Measurements from ENCODE around the gene SUSD3. TPM values are rescaled to one million over a fixed set of nuclear protein-coding genes. Genes with fewer than 3 reads are reported as not detected.

Gene SUSD3
- total RNA-seq, 4 donors from 2014 or later: 2.8 to 8.1 (median 5.6) TPM

DNA sequence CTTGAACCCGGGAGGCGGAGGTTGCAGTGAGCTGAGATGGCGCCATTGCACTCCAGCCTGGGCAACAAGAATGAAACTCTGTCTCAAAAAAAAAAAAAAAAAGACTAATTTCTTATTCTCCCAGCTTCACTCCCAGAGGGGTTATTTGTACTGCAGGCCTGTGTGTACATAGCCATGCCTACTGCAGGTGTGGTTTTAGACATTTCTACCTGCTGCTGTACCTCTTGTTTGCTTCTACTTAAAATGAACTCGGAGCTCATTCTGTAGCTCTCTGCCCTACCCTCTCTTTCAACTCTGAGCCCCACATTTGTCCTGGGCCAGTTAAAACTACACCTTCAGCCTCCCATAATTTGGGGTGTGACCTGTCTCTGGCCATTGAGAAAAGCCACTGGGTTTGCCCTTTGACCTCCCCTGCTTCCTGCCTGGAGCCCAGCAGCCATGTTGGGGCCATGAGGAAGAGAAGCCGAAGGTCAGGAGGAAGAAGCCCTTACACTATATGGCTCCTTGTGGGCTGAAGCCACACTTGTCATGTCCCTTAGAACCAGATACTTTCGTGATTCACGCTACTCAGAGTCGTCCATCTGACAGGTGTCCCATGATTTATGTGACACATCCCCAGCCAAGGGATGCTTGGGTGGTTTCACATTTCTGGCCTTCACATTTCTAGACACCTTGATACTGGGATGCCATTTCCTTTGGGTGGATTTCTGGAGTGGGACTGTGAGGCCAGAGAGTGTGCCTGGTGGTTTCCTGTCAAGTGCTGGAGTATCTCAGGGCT lies 28.1 kb downstream of the SUSD3 start:
- intact Hi-C loops (cut with DNase I; ENCODE audit: low total_unique reads): no loop called here

GRCh38 chr9:93087971-93088655 lies 29.6 kb downstream of the SUSD3 start:
- intact Hi-C loops (cut with DNase I; ENCODE audit: low total_unique reads): no loop called here
- no peak overlapping the region for H3K4me3 ChIP-seq (ENCODE audit: low read depth, poor library complexity, severe bottlenecking)
- WGBS, 2 donors: 88 to 95% methylated on average over 12 of the region's 12 CpGs
- no peak for TF ChIP-seq POLR2A (IDR thresholded peaks at IDR 0.05)
- no peak for TF ChIP-seq CTCF (IDR thresholded peaks at IDR 0.05)
- peak in 1 of 2 donors; percentile 40 for DNase-seq (ENCODE audit: low spot score in 2 of 2)

More for the DNA sequence above, 28.1 kb downstream of the SUSD3 start:
- DNase-seq (ENCODE audit: low spot score in 2 of 2): peak in 1 of 2 donors; percentile 39
- no peak overlapping the region for H3K4me3 ChIP-seq (ENCODE audit: low read depth, poor library complexity, severe bottlenecking)
- 93 to 96% methylated on average over 8 of the region's 8 CpGs for WGBS, 2 donors
- TF ChIP-seq POLR2A (IDR thresholded peaks at IDR 0.05) (no peak), CTCF (IDR thresholded peaks at IDR 0.05) (no peak)

GRCh38 chr9:93088656-93089015 lies 30.1 kb downstream of the SUSD3 start:
- 90 to 92% methylated on average over 4 of the region's 4 CpGs for WGBS, 2 donors
- intact Hi-C loops (cut with DNase I; ENCODE audit: low total_unique reads): no loop called here
- DNase-seq (ENCODE audit: low spot score in 2 of 2): peak in 1 of 2 donors; percentile 52
- TF ChIP-seq CTCF (IDR thresholded peaks at IDR 0.05) (no peak), POLR2A (IDR thresholded peaks at IDR 0.05) (no peak)
- H3K4me3 ChIP-seq (ENCODE audit: low read depth, poor library complexity, severe bottlenecking): no peak overlapping the region

GRCh38 chr9:93089024-93089423 lies 30.5 kb downstream of the SUSD3 start:
- 87 to 89% methylated on average over 5 of the region's 5 CpGs for WGBS, 2 donors
- TF ChIP-seq POLR2A (IDR thresholded peaks at IDR 0.05) (no peak), CTCF (IDR thresholded peaks at IDR 0.05) (no peak)
- no peak overlapping the region for H3K4me3 ChIP-seq (ENCODE audit: low read depth, poor library complexity, severe bottlenecking)
- no peak for DNase-seq (ENCODE audit: low spot score in 2 of 2)
- intact Hi-C loops (cut with DNase I; ENCODE audit: low total_unique reads): no loop called here

DNA sequence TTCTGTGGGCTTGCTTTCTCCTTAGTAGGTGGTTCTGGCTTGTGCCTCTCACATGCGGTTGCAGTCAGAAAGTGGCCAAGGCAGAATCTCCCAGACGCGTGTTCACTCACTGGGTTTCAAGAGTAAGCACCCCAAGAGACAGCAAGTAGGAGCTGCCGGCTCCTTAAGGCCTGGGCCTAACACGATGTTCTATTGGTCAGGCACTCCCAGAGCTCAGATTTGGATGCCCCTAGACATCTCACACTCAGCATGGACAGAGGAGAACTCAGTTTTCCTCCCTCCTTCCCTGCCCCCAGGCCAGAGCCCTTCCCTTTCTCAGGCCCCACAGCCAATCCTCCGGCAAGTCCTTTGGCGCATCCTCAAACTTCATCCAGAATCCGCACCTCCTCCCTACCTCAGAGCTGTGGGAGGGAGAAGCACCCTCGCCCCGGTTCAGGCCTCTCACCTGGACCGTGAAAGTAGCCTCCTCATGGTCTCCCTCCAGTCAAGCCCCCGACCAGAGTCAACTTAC lies 31.0 kb downstream of the SUSD3 start:
- 89 to 92% methylated on average over 12 of the region's 12 CpGs for WGBS, 2 donors
- TF ChIP-seq POLR2A (IDR thresholded peaks at IDR 0.05) (no peak), CTCF (IDR thresholded peaks at IDR 0.05) (no peak)
- intact Hi-C loops (cut with DNase I; ENCODE audit: low total_unique reads): no loop called here
- no peak overlapping the region for H3K4me3 ChIP-seq (ENCODE audit: low read depth, poor library complexity, severe bottlenecking)
- DNase-seq (ENCODE audit: low spot score in 2 of 2): peak in 1 of 2 donors; percentile 71
